Panc1 (cell line): ENCODE data around the gene SDK1. TPM values are rescaled to one million over a fixed set of nuclear protein-coding genes. Genes with fewer than 3 reads are reported as not detected.

ENCODE experiments used
- ATAC-seq: fragments of 200-7000 bp; cut with Tn5 transposase; 2 replicates; pipeline ENCODE4 v1.9.1; 2020; ENCODE audit warnings: mild to moderate bottlenecking, moderate library complexity
- BruUV-seq: library from RNA; stranded (reverse); fragments of 400-500 nt; replicated peaks from 2 replicates; lab custom pipeline; 2021; lab: Mats Ljungman, UMichigan
- CTCF ChIA-PET: fragments of 300-600 bp; sonication (Branson Sonifier 250); formaldehyde crosslinking; loops from one replicate; lab custom pipeline; 2022; ENCODE audit warnings: antibody characterized with exemption; lab: Charles Lee
- POLR2A ChIA-PET: fragments of 300-600 bp; sonication (Branson Sonifier 250); formaldehyde crosslinking; loops from one replicate; lab custom pipeline; 2022; ENCODE audit warnings: antibody characterized with exemption; lab: Charles Lee
- DNase-seq: peaks from one replicate; pipeline ENCODE4 v3.0.0-alpha.2; 2010; ENCODE audit warnings: low read depth, low spot score
- H3K27ac ChIP-seq: 2 replicates; pipeline ENCODE4 v1.5.1; 2011; ENCODE audit warnings: mild to moderate bottlenecking, low read length, inconsistent platforms
- H3K27me3 ChIP-seq: fragments of 200-500 bp; sonication (Bioruptor generic); 2 replicates; pipeline ENCODE4 v1.6.0; 2014; ENCODE audit warnings: low read length, inconsistent platforms; ENCODE audit not compliant: control insufficient read depth, insufficient read depth
- H3K36me3 ChIP-seq: fragments of 200-500 bp; sonication (Bioruptor generic); 2 replicates; pipeline ENCODE4 v1.5.1; 2014; ENCODE audit warnings: inconsistent platforms, mild to moderate bottlenecking, low read length, moderate library complexity; ENCODE audit not compliant: control insufficient read depth, insufficient read depth
- H3K4me1 ChIP-seq: 2 replicates; pipeline ENCODE4 v1.5.1; 2011; ENCODE audit warnings: inconsistent platforms, mild to moderate bottlenecking, low read length, moderate library complexity; ENCODE audit not compliant: control insufficient read depth, insufficient read depth
- H3K4me3 ChIP-seq, 2 experiments: 2 replicates each; pipeline ENCODE4 v1.5.1; 2011 to 2012; ENCODE audit warnings: low read depth in 2 of 2, low read length in 2 of 2, mild to moderate bottlenecking in 2 of 2, inconsistent platforms in 1 of 2, moderate library complexity in 1 of 2
- H3K9me3 ChIP-seq: fragments of 200-500 bp; sonication (Bioruptor generic); 2 replicates; pipeline ENCODE4 v1.5.1; 2014; ENCODE audit warnings: low read depth, mild to moderate bottlenecking, inconsistent platforms, low read length, moderate library complexity; ENCODE audit not compliant: control insufficient read depth, insufficient read depth
- POLR2AphosphoS5 ChIP-seq: IDR thresholded peaks from 2 replicates; pipeline ENCODE4 v1.6.1; 2012; ENCODE audit warnings: mild to moderate bottlenecking, low read depth, low read length, moderate library complexity
- SIN3A ChIP-seq: IDR thresholded peaks from 2 replicates; pipeline ENCODE4 v1.6.1; 2012; ENCODE audit warnings: low read depth, mild to moderate bottlenecking, low read length, moderate library complexity, borderline replicate concordance; ENCODE audit not compliant: insufficient read depth
- TCF7L2 ChIP-seq: IDR thresholded peaks from 2 replicates; pipeline ENCODE4 v1.6.1; 2011; ENCODE audit warnings: mild to moderate bottlenecking, low read depth, low read length, inconsistent platforms
- in situ Hi-C: cut with HindIII; loops from 2 replicates; pipeline ENCODE4 v1.10.0; 2016; ENCODE audit warnings: low sequenced_read_pairs, low pct_unique_long_range_greater_than_20kb
- intact Hi-C: fragments of 100-400 bp; cut with micrococcal nuclease; formaldehyde crosslinking; loops from one replicate; pipeline ENCODE4 v1.10.0; 2022; ENCODE audit not compliant: unreplicated experiment
- total RNA-seq: library from RNA; stranded (reverse); gene quantifications from one replicate; pipeline ENCODE4 v1.2.1, GENCODE V29; 2021; ENCODE audit not compliant: unreplicated experiment
- TF ChIP-seq, protein P1 (sequence below): fragments of 450-650 bp; IDR thresholded peaks from 2 replicates; pipeline ENCODE4 v1.5.1; 2017; ENCODE audit warnings: mild to moderate bottlenecking
- TF ChIP-seq, protein P2 (sequence below), 2 experiments: IDR thresholded peaks; 2 replicates each; pipeline ENCODE4 v1.6.1; 2011 to 2012; ENCODE audit warnings: low read depth in 2 of 2, control low read depth in 1 of 2, low read length in 1 of 2, mild to moderate bottlenecking in 1 of 2, moderate library complexity in 1 of 2; ENCODE audit not compliant: insufficient read depth in 1 of 2

SDK1 gene
- total RNA-seq, 1 experiment from 2014 or later: 47.4 TPM

DNA sequence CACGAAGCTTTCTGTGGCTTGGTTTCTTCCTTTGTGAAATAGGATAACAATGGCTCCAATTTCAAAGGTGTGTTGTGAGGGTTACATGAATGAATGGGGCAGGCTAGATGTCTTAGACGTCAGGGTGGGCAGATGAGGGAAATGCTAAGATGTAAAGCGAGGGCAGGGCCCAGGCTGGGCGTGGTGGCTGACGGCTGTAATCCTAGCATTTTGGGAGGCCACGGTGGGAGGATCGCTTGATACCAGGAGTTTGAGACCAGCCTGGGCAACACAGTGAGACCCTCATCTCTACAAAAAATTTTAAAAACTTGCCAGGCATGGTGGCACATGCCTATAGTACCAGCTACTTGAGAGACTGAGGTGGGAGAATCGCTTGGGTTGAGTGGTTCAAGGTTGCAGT lies 773.4 kb downstream of the SDK1 start:
- Histone ChIP-seq H3K4me1 (no peaks in the 10 kb centered on the region), H3K9me3 (no peaks in the 10 kb centered on the region), H3K4me3 (no peak overlapping the region), H3K27me3 (no peaks in the 10 kb centered on the region), H3K36me3 (no peaks in the 10 kb centered on the region), H3K27ac (no peak overlapping the region)
- BruUV-seq: no TSS peak
- intact Hi-C loops: no loop called here
- TF ChIP-seq, protein P1, sequence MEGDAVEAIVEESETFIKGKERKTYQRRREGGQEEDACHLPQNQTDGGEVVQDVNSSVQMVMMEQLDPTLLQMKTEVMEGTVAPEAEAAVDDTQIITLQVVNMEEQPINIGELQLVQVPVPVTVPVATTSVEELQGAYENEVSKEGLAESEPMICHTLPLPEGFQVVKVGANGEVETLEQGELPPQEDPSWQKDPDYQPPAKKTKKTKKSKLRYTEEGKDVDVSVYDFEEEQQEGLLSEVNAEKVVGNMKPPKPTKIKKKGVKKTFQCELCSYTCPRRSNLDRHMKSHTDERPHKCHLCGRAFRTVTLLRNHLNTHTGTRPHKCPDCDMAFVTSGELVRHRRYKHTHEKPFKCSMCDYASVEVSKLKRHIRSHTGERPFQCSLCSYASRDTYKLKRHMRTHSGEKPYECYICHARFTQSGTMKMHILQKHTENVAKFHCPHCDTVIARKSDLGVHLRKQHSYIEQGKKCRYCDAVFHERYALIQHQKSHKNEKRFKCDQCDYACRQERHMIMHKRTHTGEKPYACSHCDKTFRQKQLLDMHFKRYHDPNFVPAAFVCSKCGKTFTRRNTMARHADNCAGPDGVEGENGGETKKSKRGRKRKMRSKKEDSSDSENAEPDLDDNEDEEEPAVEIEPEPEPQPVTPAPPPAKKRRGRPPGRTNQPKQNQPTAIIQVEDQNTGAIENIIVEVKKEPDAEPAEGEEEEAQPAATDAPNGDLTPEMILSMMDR: no peak
- TF ChIP-seq TCF7L2 (no peak), POLR2AphosphoS5 (no peak), SIN3A (no peak)
- TF ChIP-seq, protein P2, sequence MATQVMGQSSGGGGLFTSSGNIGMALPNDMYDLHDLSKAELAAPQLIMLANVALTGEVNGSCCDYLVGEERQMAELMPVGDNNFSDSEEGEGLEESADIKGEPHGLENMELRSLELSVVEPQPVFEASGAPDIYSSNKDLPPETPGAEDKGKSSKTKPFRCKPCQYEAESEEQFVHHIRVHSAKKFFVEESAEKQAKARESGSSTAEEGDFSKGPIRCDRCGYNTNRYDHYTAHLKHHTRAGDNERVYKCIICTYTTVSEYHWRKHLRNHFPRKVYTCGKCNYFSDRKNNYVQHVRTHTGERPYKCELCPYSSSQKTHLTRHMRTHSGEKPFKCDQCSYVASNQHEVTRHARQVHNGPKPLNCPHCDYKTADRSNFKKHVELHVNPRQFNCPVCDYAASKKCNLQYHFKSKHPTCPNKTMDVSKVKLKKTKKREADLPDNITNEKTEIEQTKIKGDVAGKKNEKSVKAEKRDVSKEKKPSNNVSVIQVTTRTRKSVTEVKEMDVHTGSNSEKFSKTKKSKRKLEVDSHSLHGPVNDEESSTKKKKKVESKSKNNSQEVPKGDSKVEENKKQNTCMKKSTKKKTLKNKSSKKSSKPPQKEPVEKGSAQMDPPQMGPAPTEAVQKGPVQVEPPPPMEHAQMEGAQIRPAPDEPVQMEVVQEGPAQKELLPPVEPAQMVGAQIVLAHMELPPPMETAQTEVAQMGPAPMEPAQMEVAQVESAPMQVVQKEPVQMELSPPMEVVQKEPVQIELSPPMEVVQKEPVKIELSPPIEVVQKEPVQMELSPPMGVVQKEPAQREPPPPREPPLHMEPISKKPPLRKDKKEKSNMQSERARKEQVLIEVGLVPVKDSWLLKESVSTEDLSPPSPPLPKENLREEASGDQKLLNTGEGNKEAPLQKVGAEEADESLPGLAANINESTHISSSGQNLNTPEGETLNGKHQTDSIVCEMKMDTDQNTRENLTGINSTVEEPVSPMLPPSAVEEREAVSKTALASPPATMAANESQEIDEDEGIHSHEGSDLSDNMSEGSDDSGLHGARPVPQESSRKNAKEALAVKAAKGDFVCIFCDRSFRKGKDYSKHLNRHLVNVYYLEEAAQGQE (IDR thresholded peaks at IDR 0.05; ENCODE audit: insufficient read depth in 1 of 2, low read depth in 2 of 2, low read length in 1 of 2): no peak
- ATAC-seq: no peak
- ChIA-PET POLR2A (no interaction called here), CTCF (no interaction called here)
- in situ Hi-C loops: no loop called here
- no peak for DNase-seq

DNA sequence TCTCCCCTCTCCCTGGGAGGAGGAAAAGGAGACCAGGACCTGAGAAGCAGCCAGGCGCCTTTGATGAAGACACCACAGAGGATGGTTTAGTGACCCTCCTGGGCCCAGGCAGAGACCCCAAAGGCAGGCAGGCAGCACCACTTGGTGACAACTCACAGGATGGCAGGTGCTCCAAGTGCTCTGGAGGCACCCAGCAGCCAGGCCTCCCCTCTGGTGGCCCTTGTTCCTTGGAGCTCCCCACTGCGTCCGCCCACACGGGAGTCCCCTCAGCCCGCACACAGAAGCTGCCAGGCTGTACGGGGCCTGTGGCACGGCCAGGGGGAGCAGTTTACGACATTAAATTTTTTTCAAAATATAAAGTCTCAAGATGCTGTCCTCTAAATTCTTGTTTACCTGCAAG lies 773.9 kb downstream of the SDK1 start:
- no peak for DNase-seq
- no peaks in the 10 kb centered on the region for H3K4me1 ChIP-seq
- H3K9me3 ChIP-seq: no peaks in the 10 kb centered on the region
- TF ChIP-seq SIN3A (no peak), TCF7L2 (no peak), POLR2AphosphoS5 (no peak)
- TF ChIP-seq, protein P1: no peak
- TF ChIP-seq, protein P2 (IDR thresholded peaks at IDR 0.05; ENCODE audit: insufficient read depth in 1 of 2, low read depth in 2 of 2, low read length in 1 of 2): no peak
- no peak overlapping the region for H3K4me3 ChIP-seq
- BruUV-seq: no TSS peak
- intact Hi-C loops: no loop called here
- ATAC-seq: no peak
- H3K27me3 ChIP-seq: no peaks in the 10 kb centered on the region
- ChIA-PET CTCF (no interaction called here), POLR2A (no interaction called here)
- H3K36me3 ChIP-seq: no peaks in the 10 kb centered on the region
- no peak overlapping the region for H3K27ac ChIP-seq
- in situ Hi-C loops: no loop called here
